Endothelial cell of umbilical vein (primary cell): ENCODE data around the gene B9D1. TPM values are rescaled to one million over a fixed set of nuclear protein-coding genes. Genes with fewer than 3 reads are reported as not detected.

Experiments
- BruUV-seq: library from RNA; stranded (reverse); fragments of 400-500 nt; replicated peaks from 2 replicates; lab custom pipeline; 2021; lab: Mats Ljungman, UMichigan
- CTCF ChIA-PET: fragments of 300-600, 350-600 bp; sonication (Branson Sonifier 250); formaldehyde crosslinking; loops from one replicate; lab custom pipeline; 2021; ENCODE audit warnings: antibody characterized with exemption, inconsistent platforms; lab: Charles Lee
- POLR2A ChIA-PET: fragments of 300-600, 350-600 bp; sonication (Branson Sonifier 250); formaldehyde crosslinking; loops from one replicate; lab custom pipeline; 2021; ENCODE audit warnings: antibody characterized with exemption, inconsistent platforms; lab: Charles Lee
- DNase-seq: peaks from one replicate; pipeline ENCODE4 v3.0.0-alpha.2; 2011; ENCODE audit warnings: low read depth, low spot score
- FAIRE-seq: peaks from 2 replicates; lab custom pipeline; 2011; peaks lifted over from hg19 to GRCh38; lab: Jason Lieb, UNC
- H2AFZ ChIP-seq: 2 replicates; pipeline ENCODE4 v1.6.0; 2012; ENCODE audit warnings: low read depth, low read length, control low read depth, inconsistent platforms
- H3K27ac ChIP-seq: 2 replicates; pipeline ENCODE4 v1.5.1; 2011; ENCODE audit warnings: low read depth, mild to moderate bottlenecking, control low read depth, low read length, moderate library complexity; ENCODE audit not compliant: insufficient read depth
- H3K27me3 ChIP-seq, 2 experiments: 2 replicates each; pipeline versions ENCODE4 v1.6.0 to v1.6.1; 2011; ENCODE audit warnings: low read length in 2 of 2, mixed read lengths in 1 of 2; ENCODE audit not compliant: control insufficient read depth in 2 of 2, insufficient read depth in 2 of 2
- H3K36me3 ChIP-seq, 2 experiments: 2 replicates in 1 of 2; 3 replicates in 1 of 2; pipeline ENCODE4 v1.5.1; 2011; ENCODE audit warnings: low read length in 2 of 2, mild to moderate bottlenecking in 1 of 2, moderate library complexity in 1 of 2; ENCODE audit not compliant: control insufficient read depth in 2 of 2, insufficient read depth in 2 of 2; ENCODE audit errors: extremely low read depth in 1 of 2
- H3K4me1 ChIP-seq: 3 replicates; pipeline ENCODE4 v1.5.1; 2011; ENCODE audit warnings: mild to moderate bottlenecking, low read length; ENCODE audit not compliant: control insufficient read depth, insufficient read depth; ENCODE audit errors: extremely low read depth
- H3K4me2 ChIP-seq: 2 replicates; pipeline ENCODE4 v1.6.1; 2011; ENCODE audit warnings: low read length, control low read depth, mixed read lengths; ENCODE audit not compliant: insufficient read depth
- H3K4me3 ChIP-seq, 3 experiments: fragments of 200-600 bp in 1 of 3; sonication (generic), shearing (Covaris generic) in 1 of 3; replicated peaks in 1 of 3; 2 replicates each; pipeline ENCODE4 v1.5.1; 2011 to 2016; ENCODE audit warnings: control low read depth in 3 of 3, low read length in 3 of 3, mild to moderate bottlenecking in 2 of 3, inconsistent platforms in 1 of 3, low read depth in 1 of 3, moderate library complexity in 1 of 3; ENCODE audit not compliant: insufficient read depth in 1 of 3
- H3K79me2 ChIP-seq: 2 replicates; pipeline ENCODE4 v1.6.0; 2012; ENCODE audit warnings: low read length, inconsistent platforms; ENCODE audit not compliant: control insufficient read depth, insufficient read depth
- H3K9ac ChIP-seq: replicated peaks from 2 replicates; pipeline ENCODE3; 2011; ENCODE audit warnings: low read length, control low read depth; ENCODE audit not compliant: insufficient read depth; ENCODE audit errors: extremely low read depth
- H3K9me1 ChIP-seq: replicated peaks from 3 replicates; pipeline ENCODE4 v1.6.0; 2011; ENCODE audit warnings: mild to moderate bottlenecking, low read length; ENCODE audit not compliant: control insufficient read depth, insufficient read depth; ENCODE audit errors: extremely low read depth
- H3K9me3 ChIP-seq: replicated peaks from 2 replicates; pipeline ENCODE4 v1.5.1; 2012; ENCODE audit warnings: low read length, inconsistent platforms; ENCODE audit not compliant: control insufficient read depth, insufficient read depth
- H4K20me1 ChIP-seq: replicated peaks from 2 replicates; pipeline ENCODE3; 2011; ENCODE audit warnings: mild to moderate bottlenecking, low read length; ENCODE audit not compliant: control insufficient read depth, insufficient read depth; ENCODE audit errors: extremely low read depth
- CTCF ChIP-seq, 2 donors: IDR thresholded peaks; 1 replicate in 1 of 2; 2 replicates in 1 of 2; pipeline ENCODE4 v1.5.1; 2011; ENCODE audit warnings: low read length in 2 of 2, mild to moderate bottlenecking in 2 of 2, moderate library complexity in 2 of 2, control low read depth in 1 of 2, inconsistent platforms in 1 of 2, low read depth in 1 of 2; ENCODE audit not compliant: insufficient read depth in 1 of 2; ENCODE audit errors: extremely low read depth in 1 of 2
- EZH2 ChIP-seq: IDR thresholded peaks from 2 replicates; pipeline ENCODE4 v1.6.1; 2012; ENCODE audit warnings: borderline replicate concordance, low read depth, mild to moderate bottlenecking, moderate library complexity, low read length, inconsistent platforms; ENCODE audit not compliant: severe bottlenecking
- FOS ChIP-seq: IDR thresholded peaks from 2 replicates; pipeline ENCODE4 v1.6.1; 2011; ENCODE audit warnings: mild to moderate bottlenecking, low read length, moderate library complexity, borderline replicate concordance; ENCODE audit not compliant: insufficient read depth
- GATA2 ChIP-seq: IDR thresholded peaks from 2 replicates; pipeline ENCODE4 v1.7.0; 2011; ENCODE audit warnings: low read depth, mild to moderate bottlenecking, moderate library complexity, mixed read lengths, low read length; ENCODE audit not compliant: insufficient read length, insufficient read depth
- JUN ChIP-seq: IDR thresholded peaks from 2 replicates; pipeline ENCODE4 v1.6.1; 2011; ENCODE audit warnings: borderline replicate concordance, low read depth; ENCODE audit not compliant: insufficient read length, insufficient read depth
- MAX ChIP-seq: IDR thresholded peaks from 2 replicates; pipeline ENCODE4 v1.6.1; 2011; ENCODE audit not compliant: insufficient read depth, insufficient read length
- MYC ChIP-seq: IDR thresholded peaks from one replicate; pipeline ENCODE4 v1.6.1; 2011; ENCODE audit warnings: mild to moderate bottlenecking, low read depth, low read length
- POLR2A ChIP-seq: IDR thresholded peaks from 2 replicates; pipeline ENCODE4 v1.6.1; 2012; ENCODE audit warnings: low read depth, mild to moderate bottlenecking, control low read depth, low read length
- POLR2AphosphoS5 ChIP-seq: IDR thresholded peaks from 2 replicates; pipeline ENCODE4 v1.6.1; 2012; ENCODE audit warnings: low read depth, mild to moderate bottlenecking, control low read depth, low read length, moderate library complexity; ENCODE audit not compliant: insufficient read depth
- dilution Hi-C: fragments of 300-500 bp; cut with MboI; formaldehyde crosslinking; loops from one replicate; pipeline ENCODE4 v1.15.0; 2019; ENCODE audit warnings: low sequenced_read_pairs; ENCODE audit not compliant: extremely low pct_ligation_motif_present
- intact Hi-C: fragments of 100-400 bp; cut with micrococcal nuclease; formaldehyde crosslinking; loops from one replicate; pipeline ENCODE4 v1.10.0; 2022
- polyA plus RNA-seq, 4 experiments: library from polyadenylated mRNA; depleted of rRNA in 3 of 4; stranded (reverse) in 3 of 4; unstranded in 1 of 4; fragments of >200 nt; gene quantifications; 2 replicates each; pipeline versions ENCODE4 v1.2.1 to v1.2.3, GENCODE V29; 2011 to 2012; ENCODE audit warnings: missing spikeins in 1 of 4
- total RNA-seq: library from RNA; stranded (reverse); gene quantifications from 2 replicates; pipeline ENCODE4 v1.2.3, GENCODE V29; 2021

Gene B9D1
- total and polyA plus RNA-seq, 2 donors (not counting 3 experiments of a cell fraction or from before 2014, with no cell fraction given): 20.5 to 55.8 TPM

GRCh38 chr17:19301973-19302372 is 60.5 kb downstream of the B9D1 start:
- H3K27me3 ChIP-seq: no peaks in the 10 kb centered on the region
- peaks cover 23% of the 10 kb centered on the region for H3K4me1 ChIP-seq
- no peak for TF ChIP-seq POLR2A
- dilution Hi-C loops (no loop called here), intact Hi-C loops (no loop called here)
- no peak for DNase-seq
- BruUV-seq: no TSS peak
- H4K20me1 ChIP-seq: no peaks in the 10 kb centered on the region
- POLR2A ChIA-PET: no interaction called here
- no peak overlapping the region for H3K9ac ChIP-seq
- H3K9me3 ChIP-seq: no peaks in the 10 kb centered on the region
- no peak for FAIRE-seq
- H3K36me3 ChIP-seq: peaks cover 0 to 6% of the 10 kb centered on the region in 2 experiments
- no peak overlapping the region for H3K4me3 ChIP-seq
- CTCF ChIA-PET: interaction anchor here (0.8 kb wide), 1 partner anchor 61 kb away, joined by 3 read pairs; the partner anchor contains the start of gene B9D1
- H2AFZ ChIP-seq: no peak overlapping the region
- H3K4me2 ChIP-seq: no peak overlapping the region
- H3K27ac ChIP-seq: no peak overlapping the region
- no peaks in the 10 kb centered on the region for H3K9me1 ChIP-seq
- H3K79me2 ChIP-seq: peaks cover 14% of the 10 kb centered on the region

GRCh38 chr17:19301274-19301951 is 61.1 kb downstream of the B9D1 start:
- intact Hi-C loops (no loop called here), dilution Hi-C loops (no loop called here)
- Histone ChIP-seq H3K9me3 (no peaks in the 10 kb centered on the region), H3K27ac (no peak overlapping the region), H4K20me1 (no peaks in the 10 kb centered on the region), H3K4me2 (no peak overlapping the region), H2AFZ (no peak overlapping the region), H3K4me1 (peaks cover 23% of the 10 kb centered on the region), H3K4me3 (no peak overlapping the region), H3K27me3 (no peaks in the 10 kb centered on the region), H3K79me2 (peaks cover 14% of the 10 kb centered on the region), H3K9ac (no peak overlapping the region), H3K9me1 (no peaks in the 10 kb centered on the region), H3K36me3 (peaks cover 0 to 6% of the 10 kb centered on the region in 2 experiments)
- FAIRE-seq (no peak), DNase-seq (no peak)
- no TSS peak for BruUV-seq
- CTCF ChIA-PET: interaction anchor here (0.8 to 1.8 kb wide), 6 partner anchors 11 to 61 kb away, joined by 3 to 5 read pairs (median 3); partner anchors contain the start of gene B9D1
- POLR2A ChIA-PET: no interaction called here
- TF ChIP-seq CTCF (IDR thresholded peaks at IDR 0.05; ENCODE audit: extremely low read depth in 1 of 2, insufficient read depth in 1 of 2, low read depth in 1 of 2, low read length in 2 of 2): no peak
- no peak for TF ChIP-seq JUN
- no peak for TF ChIP-seq POLR2AphosphoS5
- no peak for TF ChIP-seq EZH2
- TF ChIP-seq MYC: no peak
- no peak for TF ChIP-seq POLR2A
- no peak for TF ChIP-seq GATA2
- TF ChIP-seq FOS: no peak
- no peak for TF ChIP-seq MAX
